ENCODE data around the gene CLIP2.
"Not testable (repeated sequence)": the region's sequence is repeated elsewhere in the genome, so short reads cannot be mapped to it uniquely, and the experiment has no call there.

Gene CLIP2

GRCh38 chr7:74338366-74339108 is 49.3 kb downstream of the CLIP2 start:
- DNase-seq, result no peak

DNA sequence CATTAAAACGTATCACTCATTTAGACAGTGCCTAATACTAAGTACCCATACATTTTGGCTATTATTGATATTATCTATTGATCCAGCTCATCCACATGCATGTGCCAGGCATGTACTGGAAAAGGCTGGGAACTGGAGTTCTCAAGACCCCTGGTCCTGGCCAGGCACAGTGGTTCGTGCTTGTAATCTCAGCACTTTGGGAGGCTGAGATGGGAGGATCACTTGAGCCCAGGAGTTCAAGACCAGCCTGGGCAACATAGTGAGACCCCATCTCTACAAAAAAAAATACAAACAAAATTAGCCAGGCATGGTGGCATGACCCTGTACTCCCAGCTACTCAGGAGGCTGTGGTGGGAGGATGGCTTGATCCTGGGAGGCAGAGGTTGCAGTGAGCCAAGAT is 50.4 kb downstream of the CLIP2 start:
- not testable (repeated sequence) for DNase-seq

GRCh38 chr7:74343281-74344131 is 54.3 kb downstream of the CLIP2 start:
- DNase-seq, result no peak

- DNase-seq, result no peak
Measured at GRCh38 chr7:74344132-74344496, 54.9 kb downstream of the CLIP2 start.

GRCh38 chr7:74344786-74345185 is 55.6 kb downstream of the CLIP2 start:
- DNase-seq, result no peak

GRCh38 chr7:74345970-74346369 is 56.8 kb downstream of the CLIP2 start:
- DNase-seq, result no peak

DNA sequence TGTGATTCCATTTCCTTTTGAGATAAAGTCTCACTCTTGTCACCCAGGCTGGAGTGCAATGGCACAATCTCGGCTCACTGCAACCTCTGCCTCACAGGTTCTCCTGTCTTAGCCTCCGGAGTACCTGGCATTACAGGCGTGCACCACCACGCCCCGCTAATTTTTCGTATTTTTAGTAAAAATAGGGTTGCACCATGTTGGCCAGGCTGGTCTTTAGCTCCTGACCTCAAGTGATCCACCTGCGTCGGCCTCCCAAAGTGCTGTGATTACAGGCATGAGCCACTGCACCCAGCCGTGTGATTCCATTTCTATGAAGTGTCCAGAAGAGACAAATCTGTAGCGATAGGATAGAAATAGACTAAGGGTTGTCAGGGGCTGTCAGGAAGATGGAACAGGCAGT is 60.4 kb downstream of the CLIP2 start:
- DNase-seq, result no peak

- DNase-seq, result no peak
Measured at GRCh38 chr7:74350751-74351150, 61.5 kb downstream of the CLIP2 start.

DNA sequence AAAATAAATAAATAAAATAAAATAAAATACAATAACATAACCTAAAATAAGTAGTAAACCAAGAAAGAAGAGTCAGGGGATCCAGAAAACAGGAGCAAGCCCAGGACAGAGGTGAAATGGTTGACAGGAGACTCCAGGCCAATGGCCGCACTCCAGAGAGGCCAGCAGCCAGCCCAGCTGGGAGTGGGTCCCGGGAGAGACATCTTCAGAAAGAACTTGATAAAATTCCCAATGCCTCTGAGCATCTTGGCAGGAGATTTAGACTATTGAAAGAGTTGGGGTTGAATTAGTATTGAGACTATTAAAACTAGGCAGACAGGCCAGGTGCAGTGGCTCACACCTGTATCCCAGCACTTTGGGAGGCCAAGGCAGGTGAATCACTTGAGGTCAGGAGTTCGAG is 62.6 kb downstream of the CLIP2 start:
- DNase-seq, result no peak

DNA sequence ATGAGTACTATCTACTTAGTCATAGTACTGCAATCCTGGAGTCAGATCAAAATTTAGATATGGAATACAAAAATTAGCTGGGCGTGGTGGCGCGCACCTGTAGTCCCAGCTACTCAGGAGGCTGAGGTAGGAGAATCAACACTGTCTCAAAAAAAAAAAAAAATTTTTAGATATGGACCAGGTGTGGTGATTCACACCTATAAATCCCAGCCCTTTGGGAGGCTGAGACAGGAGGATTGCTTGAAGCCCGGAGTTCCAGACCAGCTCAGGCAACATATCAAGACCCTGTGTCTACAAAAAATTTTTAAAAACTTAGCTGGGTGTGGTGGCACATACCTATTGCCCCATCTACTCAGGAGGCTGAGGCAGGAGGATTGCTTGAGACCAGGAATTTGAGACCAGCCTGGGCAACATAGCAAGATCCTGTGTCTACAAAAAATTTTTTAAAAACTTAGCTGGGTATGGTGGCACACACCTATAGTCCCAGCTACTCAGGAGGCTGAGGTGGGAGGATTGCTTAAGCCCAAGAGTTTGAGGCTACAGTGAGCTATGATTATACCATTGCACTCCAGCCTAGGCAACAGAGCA is 63.4 kb downstream of the CLIP2 start:
- DNase-seq, result not testable (repeated sequence)

DNA sequence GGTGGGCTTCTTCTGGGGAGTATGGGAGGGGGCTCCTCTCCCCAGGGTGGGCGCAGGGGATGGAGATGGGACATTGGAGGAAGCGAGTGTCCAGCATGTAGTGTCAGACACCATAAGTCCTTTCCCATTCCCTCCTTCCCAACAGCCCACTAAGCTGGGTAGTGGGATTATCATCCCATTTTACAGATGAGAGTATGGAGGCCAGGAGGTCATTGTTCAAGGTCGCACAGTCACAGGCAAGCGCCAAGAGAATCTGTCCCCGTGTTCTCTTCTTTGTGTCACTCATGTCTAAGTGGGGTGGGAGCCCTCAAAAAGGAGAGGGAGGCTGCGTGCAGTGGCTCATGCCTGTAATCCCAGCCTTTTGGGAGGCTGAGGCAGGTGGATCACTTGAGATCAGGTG is 64.8 kb downstream of the CLIP2 start:
- DNase-seq, result no peak

GRCh38 chr7:74355091-74355490 is 65.9 kb downstream of the CLIP2 start:
- no peak for DNase-seq

DNA sequence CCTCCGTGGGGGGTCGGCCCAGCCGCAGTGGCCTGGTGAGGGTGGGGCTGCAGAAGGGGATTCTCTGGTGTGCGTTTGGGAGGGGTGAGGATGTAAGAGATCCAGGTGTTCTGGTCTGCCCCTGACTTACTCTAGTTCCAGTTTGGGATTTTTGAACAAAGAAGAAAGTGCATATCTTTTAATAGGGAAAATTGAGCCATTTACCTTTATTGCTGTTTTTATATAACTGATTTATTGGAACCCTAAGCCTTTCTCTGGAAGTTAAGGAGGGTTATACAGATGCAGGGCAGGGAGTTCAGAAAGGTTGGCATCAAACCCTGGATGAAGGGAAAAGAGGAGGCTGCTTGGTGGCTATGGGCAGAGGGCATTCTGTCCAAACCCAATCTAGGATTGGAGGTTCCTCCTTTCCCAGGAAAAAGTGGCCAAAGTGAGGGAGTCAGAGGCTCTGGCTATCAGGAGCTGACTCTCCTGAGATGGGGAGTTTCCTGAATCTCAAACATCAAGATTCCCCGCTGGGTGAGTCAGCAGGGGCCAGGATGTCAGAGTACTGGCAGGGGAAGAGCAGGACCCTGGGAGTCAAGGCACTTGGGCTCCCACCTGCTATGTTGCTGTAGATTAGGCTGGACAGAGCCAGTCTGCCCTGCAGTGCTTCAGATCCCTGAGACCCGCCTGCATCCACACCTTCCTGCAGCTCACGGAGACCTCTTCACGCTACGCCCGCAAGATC is 67.5 kb downstream of the CLIP2 start:
- no peak for DNase-seq

GRCh38 chr7:74360008-74360407 is 70.8 kb downstream of the CLIP2 start:
- no peak for DNase-seq

GRCh38 chr7:74362266-74362665 is 73.1 kb downstream of the CLIP2 start:
- DNase-seq, result no peak

DNA sequence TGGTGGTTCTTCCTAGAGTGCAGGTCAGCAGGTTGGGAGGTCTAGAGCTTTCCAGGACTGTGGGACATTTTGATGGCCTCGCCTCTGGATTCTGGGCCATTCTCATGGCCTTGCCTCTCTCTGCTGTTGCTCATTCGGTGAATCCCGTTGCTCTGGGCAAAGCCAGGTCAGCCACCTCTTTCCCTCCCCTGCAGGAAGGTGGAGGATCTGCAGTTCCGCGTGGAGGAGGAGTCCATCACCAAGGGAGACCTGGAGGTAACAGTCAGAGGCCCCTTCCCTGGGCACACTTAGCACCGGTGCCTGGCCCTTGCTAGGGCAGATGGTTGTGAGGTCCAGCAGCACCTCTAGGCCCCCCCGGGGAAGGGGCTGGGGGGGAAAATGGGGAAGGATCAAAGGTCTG is 74.9 kb downstream of the CLIP2 start:
- no peak for DNase-seq

DNA sequence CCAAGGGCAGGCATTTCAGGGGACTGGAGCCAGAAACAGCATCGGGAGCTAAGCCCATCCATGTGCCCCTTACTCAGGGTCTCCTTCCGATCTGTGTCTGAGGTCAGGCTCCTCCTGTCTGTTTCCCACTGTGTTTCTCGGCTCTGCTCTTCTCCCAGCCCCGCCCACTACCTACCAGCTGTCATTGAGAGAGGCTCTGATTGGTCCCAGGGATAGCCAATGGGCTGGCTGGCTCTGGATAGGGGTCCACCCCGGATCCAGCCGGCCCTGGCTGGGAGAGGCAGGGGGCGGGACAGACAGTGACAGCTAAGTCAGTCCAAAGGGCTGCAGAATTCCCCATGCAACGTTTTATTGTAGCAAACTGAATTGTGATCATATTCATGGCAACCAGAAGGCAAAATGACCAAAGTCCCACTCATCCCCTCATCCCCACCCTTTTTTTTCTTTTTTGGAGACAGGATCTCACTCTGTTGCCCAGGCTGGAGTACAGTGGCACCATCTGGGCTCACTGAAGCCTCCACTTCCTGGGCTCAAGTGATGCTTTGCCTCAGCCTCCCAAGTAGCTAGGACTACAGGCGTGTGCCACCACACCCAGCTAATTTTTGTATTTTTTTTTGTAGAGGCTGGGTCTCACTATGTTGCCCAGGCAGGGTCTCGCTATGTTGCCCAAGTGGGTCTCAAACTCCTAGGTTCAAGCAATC is 76.3 kb downstream of the CLIP2 start:
- no peak for DNase-seq

DNA sequence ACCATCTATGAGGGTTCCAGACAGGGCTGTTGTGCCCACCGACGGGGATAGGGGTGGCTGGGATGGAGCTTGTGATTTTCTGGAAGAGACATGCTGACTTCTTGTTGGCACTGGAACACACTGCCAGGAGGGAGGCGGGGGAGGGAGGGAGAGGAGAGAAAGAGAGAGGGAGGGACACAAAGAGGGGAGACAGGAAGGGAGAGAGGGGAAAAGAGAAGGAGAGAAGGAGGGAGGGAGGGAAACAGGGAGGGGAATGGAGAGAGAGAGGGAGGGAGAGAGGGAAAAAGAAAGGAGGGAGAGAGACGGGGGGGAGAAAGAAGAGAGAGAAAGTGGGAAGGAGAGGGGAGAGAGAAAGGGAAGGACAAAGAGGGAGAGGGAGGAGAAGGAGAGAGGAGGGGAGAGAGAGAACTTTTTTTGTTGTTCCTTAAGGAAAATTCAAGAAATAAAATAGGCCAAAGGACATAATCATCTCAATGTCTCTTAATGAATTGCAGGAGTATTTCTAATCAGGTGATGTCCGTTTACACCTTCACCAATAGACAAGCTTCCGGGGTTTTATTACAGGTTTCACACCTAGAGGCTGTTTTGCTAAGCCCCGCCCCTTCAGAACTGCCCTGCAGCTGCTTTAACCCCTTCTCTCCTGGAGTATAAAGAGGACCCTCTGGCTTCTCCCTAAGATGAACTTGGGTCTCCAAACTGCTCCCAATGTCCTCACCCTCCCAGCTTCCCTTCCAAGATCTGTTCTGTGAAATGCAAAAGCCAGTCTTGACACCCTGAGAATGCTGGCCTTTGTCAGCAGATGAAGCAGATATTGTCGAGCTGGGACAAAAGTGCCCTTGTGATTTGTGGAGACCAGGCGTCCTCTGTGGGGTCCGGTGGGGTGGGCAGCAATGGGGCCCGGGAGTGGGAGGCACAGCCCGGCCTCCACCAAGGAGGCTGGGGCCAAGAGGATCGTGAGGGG is 82.5 kb downstream of the CLIP2 start:
- no peak for DNase-seq

GRCh38 chr7:74372511-74373111 is 83.4 kb downstream of the CLIP2 start:
- no peak for DNase-seq

DNA sequence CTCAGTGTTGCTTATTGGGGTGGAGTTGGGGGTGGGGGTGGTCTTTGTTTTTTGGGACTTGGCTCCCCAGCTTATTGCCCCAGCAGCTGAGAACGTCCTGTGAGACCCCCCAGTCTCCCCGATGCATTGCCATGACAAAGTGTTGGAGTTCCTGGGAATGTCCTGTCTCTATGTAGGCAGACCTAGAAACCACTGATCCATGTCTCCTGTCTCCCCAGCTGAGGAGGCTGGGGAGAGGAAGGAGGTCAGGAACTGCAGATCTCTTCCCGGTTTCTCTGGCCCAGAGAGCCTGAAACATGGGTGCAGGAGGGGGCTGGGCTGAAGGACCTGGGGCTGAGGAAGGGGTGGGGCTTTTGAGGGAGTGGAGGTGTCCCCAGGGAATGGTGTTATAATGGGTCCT is 84.3 kb downstream of the CLIP2 start:
- no peak for DNase-seq

DNA sequence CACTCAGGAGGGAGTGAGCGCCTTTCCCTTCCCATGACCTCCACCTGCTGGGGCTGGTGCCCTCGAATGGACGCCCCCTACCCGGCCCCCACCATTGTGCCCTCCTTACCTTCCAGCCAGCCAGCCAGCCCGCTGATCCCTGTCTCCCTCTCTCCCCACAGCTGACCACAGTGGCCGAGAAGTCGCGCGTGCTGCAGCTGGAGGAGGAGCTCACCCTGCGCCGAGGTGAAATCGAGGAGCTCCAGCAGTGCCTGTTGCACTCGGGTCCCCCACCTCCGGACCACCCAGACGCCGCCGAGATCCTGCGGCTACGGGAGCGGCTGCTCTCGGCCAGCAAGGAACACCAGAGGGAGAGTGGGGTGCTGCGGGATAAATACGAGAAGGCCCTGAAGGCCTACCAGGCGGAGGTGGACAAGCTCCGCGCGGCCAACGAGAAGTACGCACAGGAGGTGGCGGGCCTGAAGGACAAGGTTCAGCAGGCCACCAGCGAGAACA is 86.6 kb downstream of the CLIP2 start:
- no peak for DNase-seq

All from stimulated activated naive CD4-positive, alpha-beta T cell treated with Interleukin-2 at 50 U/mL for 16 hours (primary cell).